Prostate gland (tissue), 2 donors: ENCODE measurements around the gene USP9X. TPM values are rescaled to one million over a fixed set of nuclear protein-coding genes. Genes with fewer than 3 reads are reported as not detected.
"Not testable (repeated sequence)": the region's sequence is repeated elsewhere in the genome, so short reads cannot be mapped to it uniquely, and the experiment has no call there.

ENCODE experiments used
- DNase-seq: peaks from one replicate; pipeline ENCODE4 v3.0.0-alpha.2; 2019; ENCODE audit warnings: low spot score
- H3K27ac ChIP-seq, 2 donors: fragments of 200-600 bp; sonication (generic); 2 replicates each; pipeline ENCODE4 v1.5.1; 2017 to 2019
- H3K27me3 ChIP-seq: fragments of 200-600 bp; sonication (generic); replicated peaks from 2 replicates; pipeline ENCODE4 v1.5.1; 2019; ENCODE audit not compliant: insufficient read depth
- H3K36me3 ChIP-seq, 2 donors: fragments of 200-600 bp; sonication (generic); 1 replicate in 1 of 2; 2 replicates in 1 of 2; pipeline versions ENCODE4 v1.5.1 to v1.8.1; 2017 to 2019
- H3K4me1 ChIP-seq: fragments of 200-600 bp; sonication (generic); replicated peaks from 2 replicates; pipeline ENCODE4 v1.5.1; 2019
- H3K4me3 ChIP-seq, 2 donors: fragments of 200-600 bp; sonication (generic); 2 replicates each; pipeline ENCODE4 v1.5.1; 2017 to 2019
- H3K9me3 ChIP-seq: fragments of 200-600 bp; sonication (generic); 2 replicates; pipeline ENCODE4 v1.5.1; 2017
- POLR2A ChIP-seq: fragments of 450-650 bp; IDR thresholded peaks from one replicate; pipeline ENCODE4 v1.6.1; 2016; ENCODE audit warnings: antibody characterized with exemption, mild to moderate bottlenecking
- POLR2AphosphoS5 ChIP-seq: sonication (generic); formaldehyde crosslinking; IDR thresholded peaks from one replicate; pipeline ENCODE4 v1.6.1; 2017; ENCODE audit warnings: antibody characterized with exemption
- WGBS: methylation state at CpG from one replicate; pipeline ENCODE4 v1.1.5; 2018; 5-methylcytosine and 5-hydroxymethylcytosine counted together
- intact Hi-C: fragments of 100-400 bp; cut with DNase I; formaldehyde crosslinking; loops from one replicate; pipeline ENCODE4 v1.14.2; 2022
- total RNA-seq, 2 donors: library from RNA; depleted of rRNA; stranded (reverse); fragments of >200 nt; gene quantifications; one replicate each; pipeline ENCODE4 v1.1.0, GENCODE V29; 2016
- TF ChIP-seq, protein P1 (sequence below), 4 experiments: fragments of 200-600 bp in 2 of 4; fragments of 450-650 bp in 2 of 4; sonication (generic) in 2 of 4; IDR thresholded peaks; 1 replicate in 3 of 4; 2 replicates in 1 of 4; pipeline ENCODE4 v1.5.1; 2016 to 2019; ENCODE audit warnings: antibody characterized with exemption in 4 of 4, mild to moderate bottlenecking in 2 of 4, moderate library complexity in 2 of 4

USP9X gene
- total RNA-seq, 2 donors from 2014 or later: 47.9 to 115 TPM

DNA sequence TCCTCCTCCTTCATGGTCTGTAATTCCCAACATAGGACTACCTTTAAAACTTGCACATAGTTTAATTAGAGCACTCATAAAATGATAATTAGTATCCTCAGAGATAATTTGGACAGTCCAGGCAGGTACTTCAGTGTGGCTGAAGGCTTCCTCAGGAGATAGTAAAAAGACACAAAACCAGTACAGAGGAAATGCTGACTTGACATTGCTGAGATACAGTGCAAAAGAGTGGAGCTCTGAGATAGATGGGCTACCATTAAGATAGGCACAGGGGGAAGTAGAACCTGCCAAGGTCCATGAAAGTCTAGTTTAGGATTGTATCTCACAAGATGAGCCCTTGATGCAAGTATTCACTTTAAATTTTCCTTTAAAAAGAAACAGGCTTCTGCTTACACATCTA is 91.0 kb downstream of the USP9X start:
- no peak overlapping the region for H3K4me3 ChIP-seq
- TF ChIP-seq, protein P1, sequence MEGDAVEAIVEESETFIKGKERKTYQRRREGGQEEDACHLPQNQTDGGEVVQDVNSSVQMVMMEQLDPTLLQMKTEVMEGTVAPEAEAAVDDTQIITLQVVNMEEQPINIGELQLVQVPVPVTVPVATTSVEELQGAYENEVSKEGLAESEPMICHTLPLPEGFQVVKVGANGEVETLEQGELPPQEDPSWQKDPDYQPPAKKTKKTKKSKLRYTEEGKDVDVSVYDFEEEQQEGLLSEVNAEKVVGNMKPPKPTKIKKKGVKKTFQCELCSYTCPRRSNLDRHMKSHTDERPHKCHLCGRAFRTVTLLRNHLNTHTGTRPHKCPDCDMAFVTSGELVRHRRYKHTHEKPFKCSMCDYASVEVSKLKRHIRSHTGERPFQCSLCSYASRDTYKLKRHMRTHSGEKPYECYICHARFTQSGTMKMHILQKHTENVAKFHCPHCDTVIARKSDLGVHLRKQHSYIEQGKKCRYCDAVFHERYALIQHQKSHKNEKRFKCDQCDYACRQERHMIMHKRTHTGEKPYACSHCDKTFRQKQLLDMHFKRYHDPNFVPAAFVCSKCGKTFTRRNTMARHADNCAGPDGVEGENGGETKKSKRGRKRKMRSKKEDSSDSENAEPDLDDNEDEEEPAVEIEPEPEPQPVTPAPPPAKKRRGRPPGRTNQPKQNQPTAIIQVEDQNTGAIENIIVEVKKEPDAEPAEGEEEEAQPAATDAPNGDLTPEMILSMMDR (IDR thresholded peaks at IDR 0.05): no peak
- intact Hi-C loops: no loop called here
- no peaks in the 10 kb centered on the region for H3K4me1 ChIP-seq
- no peaks in the 10 kb centered on the region for H3K27me3 ChIP-seq
- DNase-seq: no peak
- H3K9me3 ChIP-seq: no peaks in the 10 kb centered on the region
- no peak overlapping the region for H3K27ac ChIP-seq
- H3K36me3 ChIP-seq: no peaks in the 10 kb centered on the region

DNA sequence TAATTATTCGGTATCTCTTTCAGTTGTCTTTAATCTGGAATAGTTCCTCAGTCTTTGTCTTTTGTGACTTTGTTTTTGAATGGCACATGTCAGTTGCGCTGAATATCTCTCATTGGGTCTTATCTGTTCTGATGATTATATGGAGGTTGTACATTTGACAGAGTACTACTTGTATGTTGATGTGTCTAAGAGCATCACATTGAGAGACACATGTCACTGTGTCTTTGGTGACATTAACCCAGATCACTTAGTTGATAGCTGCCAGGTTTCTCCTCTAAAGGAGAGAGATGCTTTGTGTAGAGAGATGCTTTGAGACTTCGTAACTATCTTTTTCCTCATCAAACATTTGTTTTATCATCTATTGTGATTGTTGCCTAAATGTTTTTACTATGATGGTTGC is 92.1 kb downstream of the USP9X start:
- 92% methylated on average over 3 of the region's 3 CpGs for WGBS
- intact Hi-C loops: no loop called here
- Histone ChIP-seq H3K36me3 (no peaks in the 10 kb centered on the region), H3K4me3 (no peak overlapping the region), H3K27me3 (no peaks in the 10 kb centered on the region), H3K4me1 (no peaks in the 10 kb centered on the region), H3K27ac (no peak overlapping the region), H3K9me3 (no peaks in the 10 kb centered on the region)
- no peak for DNase-seq
- TF ChIP-seq, protein P1 (IDR thresholded peaks at IDR 0.05): no peak
- no peak for TF ChIP-seq POLR2AphosphoS5
- TF ChIP-seq POLR2A: no peak

DNA sequence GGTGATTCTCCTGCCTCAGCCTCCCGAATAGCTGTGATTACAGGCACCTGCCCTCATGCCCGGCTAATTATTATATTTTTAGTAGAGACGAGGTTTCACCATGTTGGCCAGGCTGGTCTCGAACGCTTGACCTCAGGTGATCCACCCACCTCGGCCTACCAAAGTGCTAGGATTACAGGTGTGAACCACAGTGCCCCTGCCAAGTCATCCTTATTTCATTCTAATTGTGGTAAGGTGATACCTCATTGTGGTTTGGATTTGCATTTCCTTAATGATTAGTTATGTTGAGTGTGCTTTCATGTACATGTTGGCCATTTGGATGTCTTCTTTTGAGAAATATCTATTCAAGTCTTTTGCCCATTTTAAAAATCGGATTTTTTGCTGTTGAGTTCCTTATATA is 93.0 kb downstream of the USP9X start:
- H3K27me3 ChIP-seq: no peaks in the 10 kb centered on the region
- H3K36me3 ChIP-seq: no peaks in the 10 kb centered on the region
- H3K4me1 ChIP-seq: no peaks in the 10 kb centered on the region
- no peak overlapping the region for H3K27ac ChIP-seq
- intact Hi-C loops: no loop called here
- H3K9me3 ChIP-seq: no peaks in the 10 kb centered on the region
- WGBS: 89% methylated on average over 7 of the region's 7 CpGs
- H3K4me3 ChIP-seq: no peak overlapping the region
- TF ChIP-seq, protein P1 (IDR thresholded peaks at IDR 0.05): no peak
- TF ChIP-seq POLR2A (no peak), POLR2AphosphoS5 (no peak)
- DNase-seq: no peak

DNA sequence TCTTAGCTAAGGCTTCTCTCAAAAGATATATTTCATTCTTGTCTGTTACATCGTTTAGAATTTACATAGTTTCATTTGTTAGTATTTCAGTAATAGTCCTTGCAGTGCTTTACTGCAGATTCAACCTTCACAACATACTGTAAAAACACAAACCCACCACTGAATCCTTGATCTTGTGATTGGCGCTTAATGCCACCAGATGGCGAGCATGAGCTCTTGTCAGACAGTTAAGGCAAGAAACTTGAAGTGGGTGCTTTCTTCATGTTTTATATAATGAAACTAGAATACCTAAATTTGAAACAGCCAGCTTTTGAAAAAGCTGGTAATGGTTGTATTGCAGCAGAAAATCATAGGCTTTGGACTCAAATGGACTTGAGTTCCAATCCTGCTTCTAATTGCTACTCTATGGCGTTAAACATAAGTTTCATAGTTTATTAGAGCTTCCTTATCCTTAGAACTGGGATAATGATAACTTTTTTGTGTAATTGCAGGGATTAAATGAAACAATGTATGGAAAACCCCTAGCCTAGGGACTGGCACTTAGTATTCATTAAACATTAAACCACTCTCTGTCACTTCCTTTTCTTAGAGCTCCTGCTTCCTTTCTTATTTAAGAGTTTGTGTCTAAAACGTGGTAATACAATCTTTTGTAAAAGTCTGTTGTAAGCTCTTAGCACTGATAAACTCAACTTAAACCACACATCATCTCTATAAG is 95.1 kb downstream of the USP9X start:
- TF ChIP-seq, protein P1 (IDR thresholded peaks at IDR 0.05): peak; percentile 13 to 52 (median 40)
- TF ChIP-seq POLR2A (no peak), POLR2AphosphoS5 (no peak)
- Histone ChIP-seq H3K9me3 (no peaks in the 10 kb centered on the region), H3K4me3 (no peak overlapping the region), H3K36me3 (no peaks in the 10 kb centered on the region), H3K4me1 (no peaks in the 10 kb centered on the region), H3K27ac (no peak overlapping the region), H3K27me3 (no peaks in the 10 kb centered on the region)
- DNase-seq: peak; percentile 6
- 30% methylated on average over 5 of the region's 5 CpGs for WGBS
- intact Hi-C loops: no loop called here

DNA sequence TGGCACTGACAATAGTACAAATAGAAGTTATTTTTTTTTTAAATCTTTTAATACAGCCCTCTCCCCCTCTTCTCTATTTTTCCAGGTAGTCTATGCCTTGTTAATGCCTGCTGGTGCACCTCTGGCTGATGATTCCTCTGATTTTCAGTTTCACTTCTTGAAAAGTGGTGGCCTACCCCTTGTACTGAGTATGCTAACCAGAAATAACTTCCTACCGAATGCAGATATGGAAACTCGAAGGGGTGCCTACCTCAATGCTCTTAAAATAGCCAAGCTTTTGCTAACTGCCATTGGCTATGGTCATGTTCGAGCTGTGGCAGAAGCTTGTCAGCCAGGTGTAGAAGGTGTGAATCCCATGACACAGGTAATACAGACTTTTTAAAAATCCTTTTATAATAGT is 99.1 kb downstream of the USP9X start:
- no peak for DNase-seq
- Histone ChIP-seq H3K36me3 (no peaks in the 10 kb centered on the region), H3K4me1 (no peaks in the 10 kb centered on the region), H3K27ac (no peak overlapping the region), H3K9me3 (no peaks in the 10 kb centered on the region), H3K4me3 (no peak overlapping the region), H3K27me3 (no peaks in the 10 kb centered on the region)
- TF ChIP-seq, protein P1 (IDR thresholded peaks at IDR 0.05): no peak
- no peak for TF ChIP-seq POLR2AphosphoS5
- no peak for TF ChIP-seq POLR2A
- intact Hi-C loops: no loop called here
- 92% methylated on average over 3 of the region's 3 CpGs for WGBS

DNA sequence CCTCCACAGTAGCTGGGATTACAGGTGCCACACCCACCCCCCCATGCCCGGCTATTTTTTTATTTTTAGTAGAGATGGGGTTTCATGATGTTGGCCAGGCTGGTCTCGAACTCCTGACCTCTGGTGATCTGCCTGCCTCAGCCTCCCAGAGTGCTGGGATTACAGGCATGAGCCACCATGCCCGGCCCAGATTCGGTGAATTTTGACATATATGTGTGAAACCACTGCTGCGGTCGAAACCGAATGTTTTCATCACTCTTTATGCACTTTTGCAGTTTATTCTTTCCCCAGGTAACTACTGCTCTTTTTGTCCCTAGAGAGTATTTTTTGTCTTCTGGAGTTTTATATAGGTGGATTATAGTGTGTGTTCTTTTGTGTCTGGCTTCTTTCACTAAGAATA is 101.7 kb downstream of the USP9X start:
- H3K36me3 ChIP-seq, H3K4me3 ChIP-seq, H3K27me3 ChIP-seq, H3K9me3 ChIP-seq, DNase-seq, H3K4me1 ChIP-seq, H3K27ac ChIP-seq, intact Hi-C loops: not testable (repeated sequence)
- WGBS: 98% methylated on average over 6 of the region's 7 CpGs
